ENCODE results near the gene IZUMO2.

GRCh38 chr19:50187937-50188336 lies 24.9 kb upstream of the IZUMO2 start:
- TF ChIP-seq CTCF (IDR thresholded peaks at IDR 0.05) (no peak), POLR2A (IDR thresholded peaks at IDR 0.05) (no peak)
